Middle frontal gyrus (tissue), 1 donor: ENCODE results near the gene MACROH2A2.
"Not testable (repeated sequence)": the region's sequence is repeated elsewhere in the genome, so short reads cannot be mapped to it uniquely, and the experiment has no call there.

Experiments
- DNase-seq: peaks from one replicate; pipeline ENCODE4 v3.0.0-alpha.2; 2015; ENCODE audit warnings: low spot score; ENCODE audit errors: extremely low spot score

MACROH2A2 gene

GRCh38 chr10:70052462-70053217 is at the start of gene MACROH2A2:
Gene MACROH2A2, plus strand, starts transcription at chr10:70052846. Its CDS starts 22,813 bp downstream, at chr10:70075659.
- peak; percentile 24 for DNase-seq

- DNase-seq: no peak
Observed at GRCh38 chr10:70007116-70007820, 45.4 kb upstream of the MACROH2A2 start.

DNA sequence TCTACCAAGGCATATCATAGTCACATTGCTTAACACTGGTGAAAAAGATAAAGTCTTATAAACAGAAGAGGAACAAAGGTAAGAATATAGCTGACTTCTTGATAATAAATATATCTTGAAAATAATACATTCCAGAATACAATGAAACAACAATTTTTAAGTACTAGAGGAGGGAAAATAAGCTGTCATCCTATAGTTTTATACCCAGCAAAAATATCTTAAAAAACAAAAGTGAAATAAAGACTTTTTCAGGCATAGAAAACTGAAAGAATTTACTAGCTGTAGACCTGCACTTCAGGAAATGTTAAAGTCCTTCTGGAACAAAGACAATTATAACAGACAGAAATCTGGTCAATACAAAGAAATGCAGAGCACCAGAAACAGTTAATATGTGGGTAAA is 21.4 kb upstream of the MACROH2A2 start:
- DNase-seq: no peak

DNA sequence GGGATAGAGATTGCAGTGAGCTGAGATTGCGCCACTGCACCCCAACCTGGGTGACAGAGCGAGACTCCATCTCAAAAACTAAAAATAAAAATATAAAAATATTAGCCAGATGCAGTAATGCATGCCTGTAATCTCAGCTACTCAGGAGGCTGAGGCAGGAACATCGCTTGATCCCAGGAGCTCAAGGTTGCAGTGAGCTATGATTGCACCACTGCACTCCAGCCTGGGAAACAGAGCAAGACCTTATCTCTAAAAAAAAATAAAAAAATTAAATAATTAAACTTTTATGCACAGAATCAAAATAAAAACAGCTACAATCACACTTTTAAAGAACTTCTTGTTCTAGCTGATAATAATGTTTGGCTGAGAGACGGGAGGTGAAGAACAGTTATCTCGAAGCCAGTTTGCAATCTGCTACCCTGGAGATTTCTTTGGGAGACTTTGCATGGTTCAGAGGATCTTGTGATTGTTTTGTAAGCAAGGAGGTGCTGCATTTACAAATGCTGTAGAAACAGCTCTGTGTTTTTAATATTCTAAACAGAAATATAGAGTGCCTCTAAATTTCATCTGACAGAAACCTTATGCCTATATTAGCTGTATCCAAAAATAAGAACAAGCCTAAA is 19.9 kb upstream of the MACROH2A2 start:
- no peak for DNase-seq

GRCh38 chr10:70034232-70034631 is 18.4 kb upstream of the MACROH2A2 start:
- DNase-seq: no peak

- DNase-seq: no peak
Observed at GRCh38 chr10:70035531-70035930, 17.1 kb upstream of the MACROH2A2 start.

- no peak for DNase-seq
Observed at GRCh38 chr10:70038923-70039322, 13.7 kb upstream of the MACROH2A2 start.

- no peak for DNase-seq
Observed at GRCh38 chr10:70041016-70041415, 11.6 kb upstream of the MACROH2A2 start.

DNA sequence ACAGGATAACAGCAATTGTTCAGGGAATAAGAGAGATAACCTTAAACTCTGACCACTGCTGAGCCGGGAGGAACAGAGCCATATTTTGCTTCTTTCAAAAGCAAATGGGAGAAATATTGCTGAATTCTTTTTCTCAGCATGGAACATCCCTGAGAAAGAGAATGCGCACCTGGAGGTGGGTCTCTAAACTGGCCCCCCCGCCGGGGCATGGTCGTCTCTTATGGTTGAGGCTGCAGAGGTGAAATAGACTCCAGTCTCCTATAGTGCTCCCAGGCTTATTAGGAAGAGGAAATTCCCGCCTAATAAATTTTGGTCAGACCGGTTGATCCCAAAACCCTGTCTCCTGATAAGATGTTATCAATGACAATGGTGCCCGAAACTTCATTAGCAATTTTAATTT is 10.9 kb upstream of the MACROH2A2 start:
- DNase-seq: not testable (repeated sequence)

- DNase-seq: not testable (repeated sequence)
Observed at GRCh38 chr10:70047066-70047465, 5.6 kb upstream of the MACROH2A2 start.

- DNase-seq: no peak
Observed at GRCh38 chr10:70048030-70048723, 4.5 kb upstream of the MACROH2A2 start.

GRCh38 chr10:70051848-70052247 is 798 bp upstream of the MACROH2A2 start:
- DNase-seq: no peak

DNA sequence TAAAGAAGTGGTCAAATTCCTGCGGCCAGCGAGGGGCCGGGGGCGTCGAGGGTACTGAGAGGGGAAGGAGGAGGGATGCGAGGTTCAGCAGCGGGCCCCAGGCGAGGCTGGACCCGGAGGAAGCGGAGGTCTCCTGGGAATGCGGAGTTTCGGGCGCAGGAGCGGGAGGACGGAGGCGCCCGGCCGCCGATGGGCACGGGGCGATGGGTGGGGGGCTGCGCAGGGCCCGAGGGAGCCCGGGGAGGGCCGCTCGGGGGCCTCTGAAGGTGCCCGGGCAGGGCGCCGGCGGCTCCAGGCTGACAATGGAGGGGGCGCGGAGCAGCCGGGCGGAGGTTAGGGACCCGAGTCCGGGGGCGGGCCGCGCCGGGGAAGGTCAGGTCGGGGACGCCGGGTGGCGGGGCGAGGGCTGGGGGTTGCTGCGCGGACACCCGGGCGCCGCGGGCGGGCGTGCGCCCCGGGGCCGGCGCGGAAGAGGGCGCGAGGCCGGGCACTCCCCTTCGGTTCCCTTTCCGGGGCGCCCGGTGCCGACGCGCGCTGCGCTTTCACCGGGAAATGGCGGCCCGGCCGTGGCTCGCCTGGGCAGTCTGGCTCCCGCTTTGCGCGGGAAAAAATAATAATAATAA is 683 bp downstream of the MACROH2A2 start:
- DNase-seq: no peak

DNA sequence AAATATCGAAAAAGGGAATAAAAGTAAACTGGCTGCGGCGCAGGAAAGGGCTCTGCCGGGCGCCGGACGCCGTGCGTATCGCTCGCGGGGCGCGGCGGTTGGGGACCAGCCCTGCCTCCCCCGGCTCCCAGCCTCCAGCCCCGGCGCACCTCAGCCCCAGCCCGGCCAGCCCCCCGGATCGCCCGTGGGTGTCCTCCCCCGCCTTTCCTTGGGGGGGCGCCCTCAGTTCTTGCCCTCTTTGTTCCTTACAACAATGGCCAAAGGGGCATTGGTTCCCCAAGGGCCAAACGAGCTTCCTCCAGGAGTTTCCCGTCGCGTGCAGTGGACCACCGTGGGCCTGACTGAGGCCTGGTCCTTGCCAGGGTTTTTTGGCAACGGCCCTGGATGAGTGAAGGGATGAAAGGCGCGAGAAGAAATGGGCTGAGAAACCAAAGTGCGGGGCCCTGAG is 1.2 kb downstream of the MACROH2A2 start:
- DNase-seq: no peak

- no peak for DNase-seq
Observed at GRCh38 chr10:70054902-70055301, 2.3 kb downstream of the MACROH2A2 start.

DNA sequence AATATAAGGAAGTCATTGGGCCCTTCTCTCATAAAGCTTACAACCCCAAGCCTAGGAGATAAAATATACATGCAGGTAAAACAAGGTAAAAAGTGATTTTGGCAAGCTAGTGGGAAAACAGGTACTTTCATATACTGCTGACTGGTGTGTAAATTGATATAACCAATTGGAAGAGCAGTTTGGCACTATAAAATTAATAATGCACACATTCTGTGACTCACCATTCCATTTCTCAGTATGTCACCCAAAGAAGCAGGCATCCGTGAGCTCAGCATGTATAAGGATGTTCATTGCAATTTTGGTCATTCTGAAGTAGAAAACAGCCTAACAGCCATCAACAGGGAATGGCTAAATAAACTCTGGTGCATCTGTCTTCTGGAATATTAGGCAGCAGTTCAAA is 2.9 kb downstream of the MACROH2A2 start:
- no peak for DNase-seq

- no peak for DNase-seq
Observed at GRCh38 chr10:70057306-70057705, 4.7 kb downstream of the MACROH2A2 start.

DNA sequence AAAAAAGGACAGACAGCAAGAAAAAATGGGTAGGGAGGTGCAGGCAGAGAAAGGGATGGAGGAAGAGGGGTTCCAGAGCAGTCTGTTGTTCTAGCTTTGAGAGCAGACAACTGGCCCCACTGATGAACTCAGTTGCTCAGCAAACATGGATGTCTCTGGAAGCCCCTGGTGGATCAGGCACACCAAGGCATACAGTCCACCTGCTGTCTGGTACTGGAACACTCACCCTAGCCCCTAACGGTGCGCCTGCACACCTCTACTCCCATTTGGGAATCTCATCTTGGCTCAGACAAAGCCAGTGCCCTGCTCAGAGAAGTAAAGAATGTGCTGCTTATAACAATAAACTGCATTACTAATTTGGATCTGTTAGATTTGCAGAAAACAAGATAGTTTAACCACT is 7.7 kb downstream of the MACROH2A2 start:
- DNase-seq: no peak

- DNase-seq: no peak
Observed at GRCh38 chr10:70063418-70064098, 10.9 kb downstream of the MACROH2A2 start.

- DNase-seq: no peak
Observed at GRCh38 chr10:70064486-70064885, 11.8 kb downstream of the MACROH2A2 start.

DNA sequence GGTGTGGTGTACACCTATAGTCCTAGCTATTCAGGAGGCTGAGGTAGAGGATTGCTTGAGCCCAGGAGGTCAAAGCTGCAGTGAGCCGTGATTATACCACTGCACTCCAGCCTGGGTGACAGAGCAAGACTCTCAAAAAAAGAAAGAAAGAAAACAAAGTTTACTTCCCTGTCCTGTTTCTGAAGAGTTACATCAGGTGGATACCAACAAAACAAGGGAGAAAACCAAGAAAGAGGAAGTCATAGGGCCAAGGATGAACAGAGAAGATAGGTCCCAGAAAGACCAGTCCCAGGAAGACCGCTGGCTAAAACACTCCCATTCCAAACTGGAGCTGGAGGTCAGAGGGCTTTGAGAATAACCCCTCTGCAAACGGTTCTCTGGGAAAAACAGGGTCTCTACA is 13.5 kb downstream of the MACROH2A2 start:
- no peak for DNase-seq
